ENCODE measurements around the gene SAMD4A.

The SAMD4A gene

GRCh38 chr14:54693761-54694160, 126.8 kb downstream of the SAMD4A start:
- TF ChIP-seq EZH2 (IDR thresholded peaks at IDR 0.05; ENCODE audit: borderline replicate concordance, low read length) = no peak
- no peak for TF ChIP-seq CTCF (IDR thresholded peaks at IDR 0.05; ENCODE audit: low read length)
- Histone ChIP-seq H3F3A (ENCODE audit: insufficient read depth, low read length) (no peaks in the 10 kb centered on the region), H3K4me3 (ENCODE audit: low read depth, low read length, poor library complexity, severe bottlenecking) (no peak overlapping the region), H3K27ac (ENCODE audit: low read depth, low read length, poor library complexity, severe bottlenecking) (no peak overlapping the region), H3K9ac (ENCODE audit: low read length) (no peak overlapping the region), H3K4me2 (ENCODE audit: low read length) (no peak overlapping the region), H4K20me1 (ENCODE audit: insufficient read depth, low read length) (no peaks in the 10 kb centered on the region), H3K9me2 (ENCODE audit: low read depth, low read length) (no peaks in the 10 kb centered on the region), H3K4me1 (ENCODE audit: insufficient read depth, low read length, severe bottlenecking) (no peaks in the 10 kb centered on the region), H3K9me3 (ENCODE audit: low read length) (no peaks in the 10 kb centered on the region), H3K27me3 (ENCODE audit: insufficient read depth, low read length) (no peaks in the 10 kb centered on the region; the same call in 1 of the 2 replicates), H2AFZ (ENCODE audit: low read length) (no peak overlapping the region), H3K79me2 (ENCODE audit: insufficient read depth, low read length) (no peaks in the 10 kb centered on the region), H3K36me3 (ENCODE audit: insufficient read depth, low read length) (no peaks in the 10 kb centered on the region)

- no peaks in the 10 kb centered on the region for H3K79me2 ChIP-seq (ENCODE audit: insufficient read depth, low read length)
- H3K4me3 ChIP-seq (ENCODE audit: low read depth, low read length, poor library complexity, severe bottlenecking) = no peak overlapping the region
- H3K4me2 ChIP-seq (ENCODE audit: low read length) = no peak overlapping the region
- H3K4me1 ChIP-seq (ENCODE audit: insufficient read depth, low read length, severe bottlenecking) = no peaks in the 10 kb centered on the region
- H3K27me3 ChIP-seq (ENCODE audit: insufficient read depth, low read length) = no peaks in the 10 kb centered on the region; the same call in 1 of the 2 replicates
- H3K36me3 ChIP-seq (ENCODE audit: insufficient read depth, low read length) = no peaks in the 10 kb centered on the region
- H3F3A ChIP-seq (ENCODE audit: insufficient read depth, low read length) = no peaks in the 10 kb centered on the region
- no peak overlapping the region for H3K9ac ChIP-seq (ENCODE audit: low read length)
- no peak overlapping the region for H3K27ac ChIP-seq (ENCODE audit: low read depth, low read length, poor library complexity, severe bottlenecking)
- no peaks in the 10 kb centered on the region for H3K9me3 ChIP-seq (ENCODE audit: low read length)
- no peak for TF ChIP-seq CTCF (IDR thresholded peaks at IDR 0.05; ENCODE audit: low read length)
- no peak for TF ChIP-seq EZH2 (IDR thresholded peaks at IDR 0.05; ENCODE audit: borderline replicate concordance, low read length)
- H3K9me2 ChIP-seq (ENCODE audit: low read depth, low read length) = no peaks in the 10 kb centered on the region
- H2AFZ ChIP-seq (ENCODE audit: low read length) = no peak overlapping the region
- no peaks in the 10 kb centered on the region for H4K20me1 ChIP-seq (ENCODE audit: insufficient read depth, low read length)
These were observed 128.3 kb downstream of the SAMD4A start for GRCh38 chr14:54695196-54695595.

- H3K27me3 ChIP-seq (ENCODE audit: insufficient read depth, low read length) = no peaks in the 10 kb centered on the region; the same call in 1 of the 2 replicates
- no peaks in the 10 kb centered on the region for H3K9me2 ChIP-seq (ENCODE audit: low read depth, low read length)
- H3K4me1 ChIP-seq (ENCODE audit: insufficient read depth, low read length, severe bottlenecking) = no peaks in the 10 kb centered on the region
- no peaks in the 10 kb centered on the region for H3F3A ChIP-seq (ENCODE audit: insufficient read depth, low read length)
- H3K4me2 ChIP-seq (ENCODE audit: low read length) = no peak overlapping the region
- H3K79me2 ChIP-seq (ENCODE audit: insufficient read depth, low read length) = no peaks in the 10 kb centered on the region
- no peak overlapping the region for H2AFZ ChIP-seq (ENCODE audit: low read length)
- H3K9me3 ChIP-seq (ENCODE audit: low read length) = no peaks in the 10 kb centered on the region
- no peak overlapping the region for H3K9ac ChIP-seq (ENCODE audit: low read length)
- no peak overlapping the region for H3K4me3 ChIP-seq (ENCODE audit: low read depth, low read length, poor library complexity, severe bottlenecking)
- H4K20me1 ChIP-seq (ENCODE audit: insufficient read depth, low read length) = no peaks in the 10 kb centered on the region
- TF ChIP-seq EZH2 (IDR thresholded peaks at IDR 0.05; ENCODE audit: borderline replicate concordance, low read length) (no peak), CTCF (IDR thresholded peaks at IDR 0.05; ENCODE audit: low read length) (no peak)
- H3K27ac ChIP-seq (ENCODE audit: low read depth, low read length, poor library complexity, severe bottlenecking) = no peak overlapping the region
- no peaks in the 10 kb centered on the region for H3K36me3 ChIP-seq (ENCODE audit: insufficient read depth, low read length)
These were observed 130.1 kb downstream of the SAMD4A start for GRCh38 chr14:54697001-54697400.

All from OCI-LY1 (cell line).